ENCODE results near the gene SEPTIN7. TPM values are rescaled to one million over a fixed set of nuclear protein-coding genes. Genes with fewer than 3 reads are reported as not detected.

The SEPTIN7 gene
- 100 to 1,000 TPM in 4 of 5 donors, 10 to 100 TPM in 1; 74.3 to 214 (median 104) TPM for total RNA-seq
- polyA plus RNA-seq: 100 to 1,000 TPM in 2 of 3 donors, 10 to 100 TPM in 1; 90.6 to 150 (median 116) TPM
- long read RNA-seq, donor 1, full-length matches to known transcripts: 12 of 31 reads
- long read RNA-seq, donor 1, partial matches to known transcripts: 19 of 31 reads
- long read RNA-seq, donor 1, other reads (novel, unspliced or antisense): 0 of 31 reads
- long read RNA-seq, donor 2, full-length matches to known transcripts: 19 of 25 reads
- long read RNA-seq, donor 2, partial matches to known transcripts: 6 of 25 reads
- long read RNA-seq, donor 2, other reads (novel, unspliced or antisense): 0 of 25 reads
- long read RNA-seq, donor 3, full-length matches to known transcripts: 9 of 16 reads
- long read RNA-seq, donor 3, partial matches to known transcripts: 7 of 16 reads
- long read RNA-seq, donor 3, other reads (novel, unspliced or antisense): 0 of 16 reads
- long read RNA-seq, donor 4, full-length matches to known transcripts: 5 of 5 reads
- long read RNA-seq, donor 4, partial matches to known transcripts: 0 of 5 reads
- long read RNA-seq, donor 4, other reads (novel, unspliced or antisense): 0 of 5 reads
- long read RNA-seq, donor 5, full-length matches to known transcripts: 15 of 75 reads
- long read RNA-seq, donor 5, partial matches to known transcripts: 60 of 75 reads
- long read RNA-seq, donor 5, other reads (novel, unspliced or antisense): 0 of 75 reads
- long read RNA-seq, donor 6, full-length matches to known transcripts: 56 of 109 reads
- long read RNA-seq, donor 6, partial matches to known transcripts: 48 of 109 reads
- long read RNA-seq, donor 6, other reads (novel, unspliced or antisense): 5 of 109 reads
- long read RNA-seq, donor 7, full-length matches to known transcripts: 11 of 117 reads
- long read RNA-seq, donor 7, partial matches to known transcripts: 106 of 117 reads
- long read RNA-seq, donor 7, other reads (novel, unspliced or antisense): 0 of 117 reads
- long read RNA-seq, donor 8, full-length matches to known transcripts: 21 of 45 reads
- long read RNA-seq, donor 8, partial matches to known transcripts: 24 of 45 reads
- long read RNA-seq, donor 8, other reads (novel, unspliced or antisense): 0 of 45 reads
- long read RNA-seq, donor 9, full-length matches to known transcripts: 21 of 93 reads
- long read RNA-seq, donor 9, partial matches to known transcripts: 72 of 93 reads
- long read RNA-seq, donor 9, other reads (novel, unspliced or antisense): 0 of 93 reads
- long read RNA-seq, donor 10, full-length matches to known transcripts: 4 of 4 reads
- long read RNA-seq, donor 10, partial matches to known transcripts: 0 of 4 reads
- long read RNA-seq, donor 10, other reads (novel, unspliced or antisense): 0 of 4 reads

- peaks cover 14 to 53% (median 40%) of the 10 kb centered on the region in 4 donors for H3K4me1 ChIP-seq
- peak; percentile 98 to 100 for DNase-seq
- TF ChIP-seq EP300 (IDR thresholded peaks at IDR 0.05) (no peak), POLR2A (IDR thresholded peaks at IDR 0.05) (peak in 2 of 4 donors; percentile 31 to 46), POLR2AphosphoS5 (IDR thresholded peaks at IDR 0.05) (peak; percentile 32 to 92 (median 92)), CTCF (IDR thresholded peaks at IDR 0.05) (peak in 1 of 7 experiments; percentile 6)
- no peaks in the 10 kb centered on the region for H3K9me3 ChIP-seq
- H3K36me3 ChIP-seq: no peaks in the 10 kb centered on the region
- no peaks in the 10 kb centered on the region for H3K27me3 ChIP-seq
- H3K4me3 ChIP-seq: peak within 1 kb of the TSS; percentile 81 to 96 (median 86)
- intact Hi-C loops (cut with DNase I; ENCODE audit: low total_unique reads): loop anchor here (10.0 kb wide), 1 partner anchor 96 kb away; no protein-coding TSS in a partner anchor
- H3K27ac ChIP-seq: peak within 1 kb of the TSS; percentile 93 to 100 (median 98)
- WGBS, 5 donors: 1% methylated on average over 45 to 62 of the region's 62 CpGs
Measured at GRCh38 chr7:35800718-35801391, at the start of gene SEPTIN7. Gene SEPTIN7, plus strand, starts transcription at chr7:35801057. Its CDS starts 153 bp downstream, at chr7:35801210.

DNA sequence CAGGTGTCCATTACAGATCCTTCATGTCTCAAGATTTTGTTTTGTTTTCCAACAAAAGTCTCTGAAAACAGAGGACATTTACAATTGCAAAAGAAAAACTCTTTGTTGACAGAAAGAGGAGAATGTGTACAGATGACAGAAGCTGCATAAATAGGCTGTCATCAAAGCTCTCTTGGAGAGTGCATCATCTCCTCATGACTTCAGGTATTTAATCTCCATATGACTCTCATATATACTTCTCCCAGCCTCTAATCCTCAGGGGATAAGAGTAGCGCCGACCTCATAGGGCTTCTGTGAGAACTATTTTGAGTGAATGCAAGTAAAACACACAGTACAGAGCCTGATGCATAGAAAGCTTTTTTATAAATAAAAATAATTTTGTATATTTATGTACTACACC lies 48.1 kb upstream of the SEPTIN7 start:
- intact Hi-C loops (cut with DNase I; ENCODE audit: low total_unique reads): no loop called here
- no peaks in the 10 kb centered on the region for H3K36me3 ChIP-seq
- 80 to 87% (median 85%) methylated on average over 2 of the region's 2 CpGs for WGBS, 5 donors
- H3K27me3 ChIP-seq: no peaks in the 10 kb centered on the region
- H3K4me3 ChIP-seq: no peak overlapping the region
- peaks cover 0 to 14% (median 2%) of the 10 kb centered on the region in 4 donors for H3K4me1 ChIP-seq
- no peak for DNase-seq
- no peaks in the 10 kb centered on the region for H3K9me3 ChIP-seq
- TF ChIP-seq POLR2A (IDR thresholded peaks at IDR 0.05) (no peak), CTCF (IDR thresholded peaks at IDR 0.05) (no peak), POLR2AphosphoS5 (IDR thresholded peaks at IDR 0.05) (no peak), EP300 (IDR thresholded peaks at IDR 0.05) (no peak)
- no peak overlapping the region for H3K27ac ChIP-seq

DNA sequence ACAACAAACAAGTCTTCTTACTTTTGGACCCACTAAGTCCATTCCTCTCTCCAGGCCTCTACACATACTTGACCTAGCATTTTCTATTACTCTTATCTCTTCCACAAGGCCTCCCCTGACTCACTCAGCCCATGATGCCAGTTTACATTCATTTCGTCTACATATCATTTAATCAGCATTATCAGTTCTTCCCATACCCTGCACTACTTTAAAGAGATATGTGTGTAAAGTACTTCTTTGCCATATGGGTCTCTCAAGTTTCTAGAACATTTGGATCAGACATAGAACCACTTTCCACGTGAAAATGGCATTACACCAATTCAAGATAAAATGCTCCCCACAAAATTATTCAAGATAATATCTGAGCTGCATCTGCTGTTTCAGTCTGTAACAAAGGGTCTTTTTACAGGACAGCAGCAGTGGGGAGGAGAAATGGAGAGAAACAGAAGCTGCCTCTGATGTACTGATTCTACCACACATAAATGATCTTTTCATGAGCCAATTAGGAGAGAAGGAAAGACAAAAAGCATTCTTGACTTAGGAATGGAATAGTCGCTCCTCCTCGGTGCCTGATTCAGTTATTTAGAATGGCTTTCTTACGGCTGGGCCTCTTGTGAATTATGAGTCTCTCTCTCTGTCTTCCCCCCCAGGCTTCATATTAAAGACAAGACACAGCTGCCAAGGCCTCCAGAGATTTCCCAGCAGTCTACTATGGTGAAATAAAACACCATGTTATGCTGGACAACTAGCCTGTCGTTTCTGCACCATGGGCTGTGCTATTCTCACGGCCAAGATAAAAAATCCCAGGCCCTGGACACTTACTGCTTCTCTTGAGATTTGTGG lies 46.9 kb upstream of the SEPTIN7 start:
- H3K27ac ChIP-seq: peak overlapping the region in 4 of 5 donors; percentile 1 to 63 (median 43)
- peak in 1 of 2 donors; percentile 85 for DNase-seq
- H3K4me1 ChIP-seq: peaks cover 0 to 14% (median 2%) of the 10 kb centered on the region in 4 donors
- peak in 1 of 3 donors; percentile 11 for TF ChIP-seq POLR2AphosphoS5 (IDR thresholded peaks at IDR 0.05)
- no peak for TF ChIP-seq POLR2A (IDR thresholded peaks at IDR 0.05)
- intact Hi-C loops (cut with DNase I; ENCODE audit: low total_unique reads): no loop called here
- H3K4me3 ChIP-seq: no peak overlapping the region
- no peaks in the 10 kb centered on the region for H3K36me3 ChIP-seq
- H3K9me3 ChIP-seq: no peaks in the 10 kb centered on the region
- WGBS, 5 donors: 62 to 72% (median 65%) methylated on average over 7 of the region's 7 CpGs
- H3K27me3 ChIP-seq: no peaks in the 10 kb centered on the region

Data from stomach (tissue), 19 donors.